HepG2 (cell line): ENCODE results near the gene CD1D.

Source experiments
- ASH2L ChIP-seq: fragments of 300-600, 200-600 bp; sonication (generic); IDR thresholded peaks from 2 replicates; pipeline ENCODE4 v1.7.0; 2017; ENCODE audit warnings: low read depth, mild to moderate bottlenecking, moderate library complexity, mixed read lengths, low read length; ENCODE audit not compliant: insufficient read length
- CCDC6 ChIP-seq: sonication (generic); formaldehyde crosslinking; IDR thresholded peaks from 2 replicates; pipeline ENCODE4 v1.8.1; 2022; ENCODE audit warnings: mild to moderate bottlenecking, missing genetic modification reagents, moderate library complexity
- CREM ChIP-seq, 2 experiments: sonication (generic) in 1 of 2; formaldehyde crosslinking in 1 of 2; IDR thresholded peaks; 2 replicates each; pipeline versions ENCODE4 v1.4.0 to v1.6.1; 2016 to 2020; ENCODE audit warnings: antibody characterized with exemption in 1 of 2, mild to moderate bottlenecking in 1 of 2, missing genetic modification reagents in 1 of 2
- CTCF ChIP-seq: sonication (generic); formaldehyde crosslinking; IDR thresholded peaks from 2 replicates; pipeline ENCODE4 v1.5.0; 2020; ENCODE audit warnings: mild to moderate bottlenecking, missing genetic modification reagents, moderate library complexity
- E2F5 ChIP-seq: sonication (generic); formaldehyde crosslinking; conservative IDR thresholded peaks from 2 replicates; pipeline ENCODE4 v1.4.0; 2020; ENCODE audit warnings: missing genetic modification reagents
- ELK4 ChIP-seq: sonication (generic); formaldehyde crosslinking; IDR thresholded peaks from 2 replicates; pipeline ENCODE4 v1.9.0; 2021; ENCODE audit warnings: missing genetic modification reagents, borderline replicate concordance
- ETV6 ChIP-seq: sonication (generic); formaldehyde crosslinking; conservative IDR thresholded peaks from 2 replicates; pipeline ENCODE4 v1.4.0; 2020; ENCODE audit warnings: missing genetic modification reagents
- TAF1 ChIP-seq: sonication (generic); formaldehyde crosslinking; IDR thresholded peaks from 2 replicates; pipeline ENCODE4 v1.4.0; 2020; ENCODE audit warnings: missing genetic modification reagents
- ZNF383 ChIP-seq: sonication (generic); formaldehyde crosslinking; IDR thresholded peaks from 2 replicates; pipeline ENCODE4 v1.4.0; 2020; ENCODE audit warnings: missing genetic modification reagents, mild to moderate bottlenecking, borderline replicate concordance
- ZNF564 ChIP-seq: sonication (generic); formaldehyde crosslinking; IDR thresholded peaks from 2 replicates; pipeline ENCODE4 v1.8.1; 2023; ENCODE audit warnings: mild to moderate bottlenecking, missing genetic modification reagents
- ZSCAN22 ChIP-seq: sonication (generic); formaldehyde crosslinking; IDR thresholded peaks from 2 replicates; pipeline ENCODE4 v1.4.0; 2020; ENCODE audit warnings: mild to moderate bottlenecking, missing genetic modification reagents
- TF ChIP-seq, protein P1 (sequence below): sonication (generic); formaldehyde crosslinking; IDR thresholded peaks from 2 replicates; pipeline ENCODE4 v1.4.0; 2020; ENCODE audit warnings: low read depth, mild to moderate bottlenecking, missing genetic modification reagents
- TF ChIP-seq, protein P2 (sequence below), 2 experiments: IDR thresholded peaks; 2 replicates each; pipeline ENCODE4 v1.6.1; 2011 to 2012; ENCODE audit warnings: low read length in 2 of 2, borderline replicate concordance in 1 of 2, low read depth in 1 of 2, mild to moderate bottlenecking in 1 of 2, moderate library complexity in 1 of 2

- TF ChIP-seq ETV6 (CRISPR knock-in tag) (no peak), CREM (IDR thresholded peaks at IDR 0.05) (no peak), CREM (CRISPR knock-in tag; IDR thresholded peaks at IDR 0.05) (no peak), ELK4 (CRISPR knock-in tag) (no peak), ZSCAN22 (no peak), ZNF383 (CRISPR knock-in tag) (no peak), CCDC6 (no peak), CTCF (no peak), ZNF564 (CRISPR knock-in tag) (no peak), ASH2L (no peak), TAF1 (CRISPR knock-in tag) (no peak), E2F5 (CRISPR knock-in tag) (no peak)
- TF ChIP-seq, protein P1, sequence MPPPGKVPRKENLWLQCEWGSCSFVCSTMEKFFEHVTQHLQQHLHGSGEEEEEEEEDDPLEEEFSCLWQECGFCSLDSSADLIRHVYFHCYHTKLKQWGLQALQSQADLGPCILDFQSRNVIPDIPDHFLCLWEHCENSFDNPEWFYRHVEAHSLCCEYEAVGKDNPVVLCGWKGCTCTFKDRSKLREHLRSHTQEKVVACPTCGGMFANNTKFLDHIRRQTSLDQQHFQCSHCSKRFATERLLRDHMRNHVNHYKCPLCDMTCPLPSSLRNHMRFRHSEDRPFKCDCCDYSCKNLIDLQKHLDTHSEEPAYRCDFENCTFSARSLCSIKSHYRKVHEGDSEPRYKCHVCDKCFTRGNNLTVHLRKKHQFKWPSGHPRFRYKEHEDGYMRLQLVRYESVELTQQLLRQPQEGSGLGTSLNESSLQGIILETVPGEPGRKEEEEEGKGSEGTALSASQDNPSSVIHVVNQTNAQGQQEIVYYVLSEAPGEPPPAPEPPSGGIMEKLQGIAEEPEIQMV, result no peak
- TF ChIP-seq, protein P2, sequence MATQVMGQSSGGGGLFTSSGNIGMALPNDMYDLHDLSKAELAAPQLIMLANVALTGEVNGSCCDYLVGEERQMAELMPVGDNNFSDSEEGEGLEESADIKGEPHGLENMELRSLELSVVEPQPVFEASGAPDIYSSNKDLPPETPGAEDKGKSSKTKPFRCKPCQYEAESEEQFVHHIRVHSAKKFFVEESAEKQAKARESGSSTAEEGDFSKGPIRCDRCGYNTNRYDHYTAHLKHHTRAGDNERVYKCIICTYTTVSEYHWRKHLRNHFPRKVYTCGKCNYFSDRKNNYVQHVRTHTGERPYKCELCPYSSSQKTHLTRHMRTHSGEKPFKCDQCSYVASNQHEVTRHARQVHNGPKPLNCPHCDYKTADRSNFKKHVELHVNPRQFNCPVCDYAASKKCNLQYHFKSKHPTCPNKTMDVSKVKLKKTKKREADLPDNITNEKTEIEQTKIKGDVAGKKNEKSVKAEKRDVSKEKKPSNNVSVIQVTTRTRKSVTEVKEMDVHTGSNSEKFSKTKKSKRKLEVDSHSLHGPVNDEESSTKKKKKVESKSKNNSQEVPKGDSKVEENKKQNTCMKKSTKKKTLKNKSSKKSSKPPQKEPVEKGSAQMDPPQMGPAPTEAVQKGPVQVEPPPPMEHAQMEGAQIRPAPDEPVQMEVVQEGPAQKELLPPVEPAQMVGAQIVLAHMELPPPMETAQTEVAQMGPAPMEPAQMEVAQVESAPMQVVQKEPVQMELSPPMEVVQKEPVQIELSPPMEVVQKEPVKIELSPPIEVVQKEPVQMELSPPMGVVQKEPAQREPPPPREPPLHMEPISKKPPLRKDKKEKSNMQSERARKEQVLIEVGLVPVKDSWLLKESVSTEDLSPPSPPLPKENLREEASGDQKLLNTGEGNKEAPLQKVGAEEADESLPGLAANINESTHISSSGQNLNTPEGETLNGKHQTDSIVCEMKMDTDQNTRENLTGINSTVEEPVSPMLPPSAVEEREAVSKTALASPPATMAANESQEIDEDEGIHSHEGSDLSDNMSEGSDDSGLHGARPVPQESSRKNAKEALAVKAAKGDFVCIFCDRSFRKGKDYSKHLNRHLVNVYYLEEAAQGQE (IDR thresholded peaks at IDR 0.05; ENCODE audit: borderline replicate concordance in 1 of 2, low read depth in 1 of 2, low read length in 2 of 2), result no peak
Measured at GRCh38 chr1:158149577-158150269, 31.0 kb upstream of the CD1D start.
